Effector memory CD4-positive, alpha-beta T cell (primary cell): ENCODE data around the gene MICAL3.

Experiments used
- DNase-seq, 3 donors: peaks; one replicate each; pipeline ENCODE4 v3.0.0-alpha.2; 2020
- H3K27ac ChIP-seq: 2 replicates; pipeline ENCODE4 v1.7.0; 2013; ENCODE audit warnings: mild to moderate bottlenecking, low read length, moderate library complexity; ENCODE audit not compliant: insufficient read depth, poor library complexity, severe bottlenecking
- H3K27me3 ChIP-seq: replicated peaks from 2 replicates; pipeline ENCODE4 v1.7.0; 2013; ENCODE audit warnings: mild to moderate bottlenecking, low read length; ENCODE audit not compliant: insufficient read depth, control insufficient read depth, poor library complexity, severe bottlenecking
- H3K36me3 ChIP-seq: 2 replicates; pipeline ENCODE4 v1.7.0; 2013; ENCODE audit warnings: mild to moderate bottlenecking, low read length, moderate library complexity; ENCODE audit not compliant: control insufficient read depth, insufficient read depth
- H3K4me1 ChIP-seq: 2 replicates; pipeline ENCODE4 v1.7.0; 2013; ENCODE audit warnings: low read length, mild to moderate bottlenecking; ENCODE audit not compliant: control insufficient read depth, insufficient read depth, poor library complexity, severe bottlenecking
- H3K4me3 ChIP-seq: 2 replicates; pipeline ENCODE4 v1.7.0; 2013; ENCODE audit warnings: low read length, low read depth, mild to moderate bottlenecking; ENCODE audit not compliant: insufficient read depth, poor library complexity, severe bottlenecking
- H3K9me3 ChIP-seq: 2 replicates; pipeline ENCODE4 v1.7.0; 2013; ENCODE audit warnings: mild to moderate bottlenecking, low read length, moderate library complexity; ENCODE audit not compliant: control insufficient read depth

The MICAL3 gene

DNA sequence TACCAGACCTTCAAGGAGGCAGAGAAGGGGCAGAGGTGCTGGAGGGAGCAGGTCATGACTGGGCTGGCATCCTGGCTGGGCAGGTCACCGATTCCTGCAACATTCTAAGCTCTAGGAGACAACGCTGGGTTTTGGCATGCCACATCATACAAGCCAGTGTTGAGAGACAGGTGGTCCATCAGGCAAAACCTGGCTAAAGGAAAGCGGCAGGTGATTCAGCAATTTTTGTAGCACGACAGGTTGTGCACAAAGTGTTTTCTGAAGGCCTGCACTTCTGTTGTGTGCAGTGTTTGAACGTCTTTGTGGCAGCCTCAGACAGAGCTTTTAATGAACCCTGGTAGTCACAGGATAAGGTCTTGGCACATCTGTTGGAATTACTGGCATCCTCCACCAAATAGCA lies 180.2 kb downstream of the MICAL3 start:
- Histone ChIP-seq H3K27me3 (no peaks in the 10 kb centered on the region), H3K4me3 (no peak overlapping the region), H3K9me3 (no peaks in the 10 kb centered on the region), H3K36me3 (peaks cover 6% of the 10 kb centered on the region), H3K4me1 (no peaks in the 10 kb centered on the region), H3K27ac (no peak overlapping the region)
- DNase-seq: no peak

GRCh38 chr22:17842386-17842785 lies 182.0 kb downstream of the MICAL3 start:
- peak in 2 of 3 donors; percentile 14 to 29 for DNase-seq
- Histone ChIP-seq H3K36me3 (peaks cover 6% of the 10 kb centered on the region), H3K4me1 (no peaks in the 10 kb centered on the region), H3K27ac (peak overlapping the region; percentile 14), H3K27me3 (no peaks in the 10 kb centered on the region), H3K9me3 (no peaks in the 10 kb centered on the region), H3K4me3 (peak overlapping the region; percentile 35)

DNA sequence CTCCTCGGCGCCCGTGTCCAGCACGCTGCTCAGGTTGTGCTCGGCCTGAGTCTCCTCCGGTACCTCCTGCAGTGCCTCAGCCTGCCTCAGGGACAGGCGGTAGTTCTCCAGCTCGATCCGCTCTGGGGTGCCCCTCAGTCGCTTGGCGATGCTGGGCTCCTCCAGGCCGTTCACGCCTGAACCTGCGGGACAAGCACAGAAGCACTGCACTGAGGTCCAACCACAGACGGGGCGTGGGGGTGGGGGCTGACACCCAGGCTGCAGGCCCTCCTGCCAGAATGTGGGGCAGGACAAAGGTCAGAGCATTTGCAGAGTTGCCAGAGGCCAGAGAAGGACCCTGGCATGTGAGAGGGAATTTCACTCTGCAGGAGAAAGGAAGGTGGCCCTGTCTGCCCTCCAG lies 182.5 kb downstream of the MICAL3 start:
- Histone ChIP-seq H3K4me1 (no peaks in the 10 kb centered on the region), H3K4me3 (peak overlapping the region; percentile 35), H3K9me3 (no peaks in the 10 kb centered on the region), H3K27me3 (no peaks in the 10 kb centered on the region), H3K36me3 (peaks cover 6% of the 10 kb centered on the region), H3K27ac (peak overlapping the region; percentile 14)
- no peak for DNase-seq

DNA sequence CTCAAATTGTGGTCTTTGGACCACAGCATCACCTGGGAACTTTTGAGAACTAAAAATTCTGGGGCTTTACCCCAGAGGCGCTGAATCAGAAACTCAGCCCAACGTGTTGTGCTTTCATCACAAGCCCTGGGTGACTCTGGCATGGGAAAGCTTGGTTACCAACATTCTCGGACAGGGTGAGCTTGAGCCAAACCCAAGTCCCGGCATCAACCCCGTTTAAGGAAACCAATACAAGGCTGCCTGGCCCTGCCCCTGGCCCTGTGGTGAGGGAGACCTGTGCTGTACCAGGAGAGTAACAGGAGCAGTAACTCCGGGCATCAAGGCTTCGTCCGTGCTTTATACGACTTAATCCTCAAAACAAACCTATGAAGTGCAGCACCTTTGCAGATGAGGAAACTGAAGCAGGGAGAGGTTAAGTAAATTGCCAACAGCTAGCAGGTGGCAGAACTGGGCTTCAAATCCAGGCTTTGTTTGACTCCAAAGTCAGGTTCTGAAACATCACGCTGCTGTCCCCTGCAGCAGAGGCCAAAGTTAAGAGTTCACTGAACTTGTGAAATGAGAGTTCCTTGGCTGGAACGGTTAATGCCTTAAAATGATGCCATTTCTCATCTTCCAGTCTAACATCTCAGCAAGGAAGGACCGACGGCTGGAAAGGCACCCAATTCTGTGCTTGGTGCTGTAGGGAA lies 186.0 kb downstream of the MICAL3 start:
- Histone ChIP-seq H3K36me3 (peaks cover 6% of the 10 kb centered on the region), H3K27ac (no peak overlapping the region), H3K27me3 (no peaks in the 10 kb centered on the region), H3K4me3 (no peak overlapping the region), H3K9me3 (no peaks in the 10 kb centered on the region), H3K4me1 (no peaks in the 10 kb centered on the region)
- DNase-seq: no peak

GRCh38 chr22:17836992-17837742 lies 187.2 kb downstream of the MICAL3 start:
- Histone ChIP-seq H3K27me3 (no peaks in the 10 kb centered on the region), H3K27ac (no peak overlapping the region), H3K9me3 (no peaks in the 10 kb centered on the region), H3K4me1 (no peaks in the 10 kb centered on the region), H3K4me3 (no peak overlapping the region), H3K36me3 (peaks cover 6% of the 10 kb centered on the region)
- no peak for DNase-seq

GRCh38 chr22:17835256-17835655 lies 189.1 kb downstream of the MICAL3 start:
- Histone ChIP-seq H3K4me1 (no peaks in the 10 kb centered on the region), H3K4me3 (no peak overlapping the region), H3K27me3 (no peaks in the 10 kb centered on the region), H3K27ac (no peak overlapping the region), H3K9me3 (no peaks in the 10 kb centered on the region), H3K36me3 (no peaks in the 10 kb centered on the region)
- no peak for DNase-seq

DNA sequence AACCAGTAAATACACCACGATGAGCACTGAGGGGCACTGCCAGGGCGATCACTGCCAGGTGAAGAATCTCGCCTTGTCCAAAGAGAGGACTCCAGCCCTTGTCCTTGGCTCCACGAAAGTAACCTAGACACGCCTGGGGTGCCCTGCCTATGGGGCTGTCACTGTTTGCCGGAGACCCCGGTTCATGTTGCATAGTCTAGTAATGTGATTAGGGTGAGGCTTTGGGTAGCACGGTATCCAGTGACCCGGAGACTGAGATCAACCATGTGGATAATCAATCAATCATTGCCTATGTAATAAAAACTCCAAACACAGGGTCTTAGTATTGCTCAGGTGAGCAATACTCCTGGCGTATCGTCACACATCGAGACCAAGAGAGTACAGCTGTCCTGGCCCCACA lies 190.9 kb downstream of the MICAL3 start:
- no peaks in the 10 kb centered on the region for H3K4me1 ChIP-seq
- no peak overlapping the region for H3K27ac ChIP-seq
- H3K27me3 ChIP-seq: no peaks in the 10 kb centered on the region
- H3K4me3 ChIP-seq: no peak overlapping the region
- DNase-seq: no peak
- H3K36me3 ChIP-seq: no peaks in the 10 kb centered on the region
- H3K9me3 ChIP-seq: no peaks in the 10 kb centered on the region

DNA sequence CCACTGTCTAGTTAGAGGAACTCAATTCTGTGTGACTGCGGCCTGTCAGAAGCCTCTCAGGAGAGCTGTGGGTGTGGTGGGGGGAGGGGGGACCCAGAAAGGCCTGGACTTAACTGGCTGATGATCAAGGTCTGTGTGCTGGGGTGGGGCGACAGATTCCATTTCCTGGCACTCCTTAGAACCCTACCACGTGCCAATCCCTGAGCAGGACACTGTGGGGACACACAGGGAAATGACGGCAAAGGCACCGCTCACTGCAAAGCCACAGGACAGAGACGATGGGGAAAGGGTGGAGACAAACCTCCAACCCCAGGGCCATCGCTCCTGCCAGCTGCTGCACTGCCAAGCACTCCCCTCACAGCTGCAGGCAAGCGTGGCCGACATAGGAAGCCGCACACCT lies 191.7 kb downstream of the MICAL3 start:
- no peak for DNase-seq
- Histone ChIP-seq H3K9me3 (no peaks in the 10 kb centered on the region), H3K4me1 (no peaks in the 10 kb centered on the region), H3K4me3 (no peak overlapping the region), H3K27me3 (no peaks in the 10 kb centered on the region), H3K27ac (no peak overlapping the region), H3K36me3 (no peaks in the 10 kb centered on the region)

DNA sequence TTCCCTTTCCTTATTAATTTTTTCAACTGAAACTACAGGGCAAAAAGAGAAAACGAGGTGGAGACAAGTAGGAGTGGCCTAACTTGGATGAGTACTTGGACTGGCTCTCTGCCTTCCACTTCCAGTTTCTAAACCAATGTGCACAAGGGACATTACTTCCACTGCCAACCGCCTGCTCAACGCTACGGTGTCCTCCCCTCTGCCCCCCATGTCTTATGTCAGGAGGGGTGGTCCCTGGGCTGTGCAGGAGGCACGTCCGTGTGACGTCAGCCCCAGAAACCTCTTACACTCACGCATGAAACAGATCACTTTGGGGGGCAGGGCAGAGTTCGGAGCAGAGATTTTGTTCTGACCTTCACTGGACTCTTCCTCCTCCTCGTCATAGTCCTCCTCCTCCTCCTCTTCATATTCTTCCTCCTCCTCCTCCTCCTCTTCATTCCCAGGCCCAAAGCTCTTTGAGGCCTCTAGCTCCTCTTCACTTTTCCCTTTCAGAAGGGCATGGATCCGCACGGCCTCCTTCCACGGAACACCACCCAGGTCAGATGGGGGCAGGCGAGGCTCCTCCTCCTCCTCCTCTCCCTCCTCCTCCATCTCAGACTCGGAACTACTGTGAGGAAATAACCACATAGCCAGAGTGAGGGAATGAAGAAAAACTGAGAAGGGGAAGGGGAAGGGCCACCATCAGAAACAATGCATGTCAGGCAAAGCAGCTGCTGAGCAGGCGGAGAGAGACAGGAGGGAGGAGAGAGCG lies 192.7 kb downstream of the MICAL3 start:
- H3K4me1 ChIP-seq: no peaks in the 10 kb centered on the region

More for the DNA sequence above, 192.7 kb downstream of the MICAL3 start:
- H3K4me3 ChIP-seq: no peak overlapping the region
- no peaks in the 10 kb centered on the region for H3K9me3 ChIP-seq
- DNase-seq: no peak
- H3K36me3 ChIP-seq: no peaks in the 10 kb centered on the region
- no peaks in the 10 kb centered on the region for H3K27me3 ChIP-seq
- no peak overlapping the region for H3K27ac ChIP-seq
